Measurements from ENCODE around the gene TAMM41.

- TF ChIP-seq POLR2A (IDR thresholded peaks at IDR 0.05) (no peak), CTCF (IDR thresholded peaks at IDR 0.05) (no peak)
Measured at GRCh38 chr3:11759996-11760395, 86.7 kb downstream of the TAMM41 start.
